PC-3 (cell line): Measurements from ENCODE around the gene ASPSCR1. TPM values are rescaled to one million over a fixed set of nuclear protein-coding genes. Genes with fewer than 3 reads are reported as not detected.

ENCODE experiments used
- ATAC-seq: fragments of 200-7000 bp; cut with Tn5 transposase; 2 replicates; pipeline ENCODE4 v1.9.1; 2020; ENCODE audit warnings: mild to moderate bottlenecking, moderate library complexity
- BruUV-seq: library from RNA; stranded (reverse); fragments of 400-500 nt; replicated peaks from 2 replicates; lab custom pipeline; 2021; lab: Mats Ljungman, UMichigan
- CTCF ChIA-PET: fragments of 300-600 bp; sonication (Branson Sonifier 250); formaldehyde crosslinking; loops from one replicate; lab custom pipeline; 2022; ENCODE audit warnings: antibody characterized with exemption; lab: Charles Lee
- POLR2A ChIA-PET: fragments of 300-600 bp; sonication (Branson Sonifier 250); formaldehyde crosslinking; loops from one replicate; lab custom pipeline; 2022; ENCODE audit warnings: antibody characterized with exemption; ENCODE audit not compliant: unreplicated experiment; lab: Charles Lee
- DNase-seq: peaks from one replicate; pipeline ENCODE4 v3.0.0-alpha.2; 2015
- H2AFZ ChIP-seq: fragments of 300-600 bp; sonication (generic); 2 replicates; pipeline ENCODE4 v1.6.0; 2016; ENCODE audit warnings: antibody characterized with exemption, low read length
- H3F3A ChIP-seq: fragments of 300-600 bp; sonication (generic); one replicate; pipeline ENCODE4 v1.6.0; 2017; ENCODE audit warnings: antibody characterized with exemption, low read length, control low read depth, mild to moderate bottlenecking; ENCODE audit not compliant: unreplicated experiment
- H3K27ac ChIP-seq: fragments of 300-600 bp; sonication (generic); 2 replicates; pipeline ENCODE4 v1.5.1; 2016; ENCODE audit warnings: mild to moderate bottlenecking, low read length
- H3K27me3 ChIP-seq: fragments of 300-600 bp; sonication (generic); 2 replicates; pipeline ENCODE4 v1.6.1; 2016; ENCODE audit warnings: low read length, mixed read lengths
- H3K36me3 ChIP-seq: fragments of 300-600 bp; sonication (generic); 2 replicates; pipeline ENCODE4 v1.6.1; 2016; ENCODE audit warnings: low read depth, mixed run types, low read length, mixed read lengths
- H3K4me1 ChIP-seq: fragments of 300-600 bp; sonication (generic); 2 replicates; pipeline ENCODE4 v1.5.1; 2016; ENCODE audit warnings: low read length; ENCODE audit not compliant: insufficient read depth
- H3K4me2 ChIP-seq: fragments of 300-600 bp; sonication (generic); 2 replicates; pipeline ENCODE4 v1.6.0; 2016; ENCODE audit warnings: low read length
- H3K4me3 ChIP-seq: fragments of 300-600 bp; sonication (generic); 2 replicates; pipeline ENCODE4 v1.5.1; 2016; ENCODE audit warnings: mild to moderate bottlenecking, low read length, mixed read lengths
- H3K79me2 ChIP-seq: fragments of 300-600 bp; sonication (generic); 2 replicates; pipeline ENCODE4 v1.6.1; 2017; ENCODE audit warnings: low read length, mixed read lengths
- H3K9ac ChIP-seq: fragments of 300-600 bp; sonication (generic); 2 replicates; pipeline ENCODE4 v1.6.0; 2016; ENCODE audit warnings: mild to moderate bottlenecking, low read length
- H3K9me2 ChIP-seq: fragments of 300-600 bp; sonication (generic); replicated peaks from 2 replicates; pipeline ENCODE4 v1.6.1; 2016; ENCODE audit warnings: mixed run types, low read length, mixed read lengths
- H3K9me3 ChIP-seq: fragments of 300-600 bp; sonication (generic); 2 replicates; pipeline ENCODE4 v1.6.1; 2016; ENCODE audit warnings: low read length, mixed read lengths
- H4K20me1 ChIP-seq: fragments of 300-600 bp; sonication (generic); 2 replicates; pipeline ENCODE4 v1.6.1; 2016; ENCODE audit warnings: low read length, mixed read lengths
- EZH2 ChIP-seq: fragments of 300-600 bp; sonication (generic); IDR thresholded peaks from one replicate; pipeline ENCODE4 v1.6.1; 2017; ENCODE audit warnings: antibody characterized with exemption, mild to moderate bottlenecking, low read length; ENCODE audit not compliant: unreplicated experiment
- EZH2phosphoT487 ChIP-seq: fragments of 300-600 bp; sonication (generic); IDR thresholded peaks from 2 replicates; pipeline ENCODE4 v1.6.1; 2018; ENCODE audit warnings: mild to moderate bottlenecking, antibody characterized with exemption, low read length, borderline replicate concordance
- intact Hi-C: fragments of 100-400 bp; cut with micrococcal nuclease; formaldehyde crosslinking; loops from 2 replicates; pipeline ENCODE4 v1.9.0; 2023
- total RNA-seq: library from RNA; depleted of rRNA; stranded (reverse); fragments of >200 nt; gene quantifications from 2 replicates; pipeline ENCODE4 v1.2.3, GENCODE V29; 2014; rRNA removed
- TF ChIP-seq, protein P1 (sequence below): fragments of 300-600 bp; sonication (generic); conservative IDR thresholded peaks from 2 replicates; pipeline ENCODE4 v1.5.1; 2017; ENCODE audit warnings: antibody characterized with exemption, low read depth, mild to moderate bottlenecking, low read length

The ASPSCR1 gene
- total RNA-seq, 1 experiment from 2014 or later = 31.5 TPM

DNA sequence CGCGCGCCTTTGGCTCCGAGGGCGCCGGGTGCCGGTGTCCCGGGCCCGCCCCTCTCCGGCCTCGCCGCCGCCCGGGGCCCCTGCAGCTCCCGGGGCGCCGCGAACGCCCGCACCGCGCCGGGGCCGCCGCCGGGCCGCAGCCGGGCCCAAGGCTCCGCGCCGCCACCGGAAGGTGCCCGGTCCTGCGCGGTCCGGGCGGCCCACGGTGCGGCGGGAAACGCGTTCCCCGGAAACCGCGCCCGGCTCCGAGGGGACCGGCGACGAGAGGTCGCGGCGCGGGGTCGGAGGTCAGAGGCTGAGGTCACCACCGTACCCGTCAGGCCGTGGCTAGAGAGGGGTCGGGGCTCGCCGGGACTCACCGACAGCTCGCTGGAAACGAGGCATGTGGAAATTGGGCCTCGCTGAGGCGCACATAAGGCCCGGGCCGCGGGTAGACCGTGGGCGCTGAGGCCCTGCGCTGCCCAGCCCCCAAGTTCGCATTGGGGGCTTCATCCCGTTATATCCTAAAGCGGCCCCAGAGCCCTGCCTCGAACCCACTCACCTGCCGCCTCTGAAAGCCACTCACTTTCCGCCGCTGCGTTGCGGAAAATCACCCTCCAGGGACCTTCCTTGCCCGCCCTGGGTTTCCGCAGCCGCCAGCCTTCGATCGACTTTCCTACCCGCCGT, 88.3 kb downstream of the ASPSCR1 start, which contains the start of gene DUS1L:
TSS of gene DUS1L (minus strand) at position 167 of the 666 bp plus-strand sequence. CDS start 745 bp downstream, outside the sequence.
- BruUV-seq = TSS peak; percentile 82
- ChIA-PET CTCF (interaction anchor here (0.5 to 1.1 kb wide), 2 partner anchors 15 to 28 kb away, joined by 3 read pairs; partner anchors contain the start of gene DCXR), POLR2A (interaction anchor here (0.7 kb wide), 1 partner anchor 28 kb away, joined by 4 read pairs; the partner anchor contains the start of gene DCXR)

More for the DNA sequence above, 88.3 kb downstream of the ASPSCR1 start, which contains the start of gene DUS1L:
- Histone ChIP-seq H3K27me3 (no peaks in the 10 kb centered on the region), H2AFZ (peak within 1 kb of the TSS; percentile 96), H3F3A (no peaks in the 10 kb centered on the region), H3K9me3 (no peaks in the 10 kb centered on the region), H3K4me1 (peaks cover 17% of the 10 kb centered on the region), H3K79me2 (peaks cover 29% of the 10 kb centered on the region), H3K36me3 (peaks cover 17% of the 10 kb centered on the region), H4K20me1 (no peaks in the 10 kb centered on the region), H3K4me2 (peak within 1 kb of the TSS; percentile 99), H3K27ac (peak within 1 kb of the TSS; percentile 20), H3K9me2 (no peaks in the 10 kb centered on the region), H3K4me3 (peak within 1 kb of the TSS; percentile 94), H3K9ac (peak within 1 kb of the TSS; percentile 99)
- peak; percentile 66 for ATAC-seq
- TF ChIP-seq EZH2phosphoT487 (no peak), EZH2 (no peak)
- TF ChIP-seq, protein P1, sequence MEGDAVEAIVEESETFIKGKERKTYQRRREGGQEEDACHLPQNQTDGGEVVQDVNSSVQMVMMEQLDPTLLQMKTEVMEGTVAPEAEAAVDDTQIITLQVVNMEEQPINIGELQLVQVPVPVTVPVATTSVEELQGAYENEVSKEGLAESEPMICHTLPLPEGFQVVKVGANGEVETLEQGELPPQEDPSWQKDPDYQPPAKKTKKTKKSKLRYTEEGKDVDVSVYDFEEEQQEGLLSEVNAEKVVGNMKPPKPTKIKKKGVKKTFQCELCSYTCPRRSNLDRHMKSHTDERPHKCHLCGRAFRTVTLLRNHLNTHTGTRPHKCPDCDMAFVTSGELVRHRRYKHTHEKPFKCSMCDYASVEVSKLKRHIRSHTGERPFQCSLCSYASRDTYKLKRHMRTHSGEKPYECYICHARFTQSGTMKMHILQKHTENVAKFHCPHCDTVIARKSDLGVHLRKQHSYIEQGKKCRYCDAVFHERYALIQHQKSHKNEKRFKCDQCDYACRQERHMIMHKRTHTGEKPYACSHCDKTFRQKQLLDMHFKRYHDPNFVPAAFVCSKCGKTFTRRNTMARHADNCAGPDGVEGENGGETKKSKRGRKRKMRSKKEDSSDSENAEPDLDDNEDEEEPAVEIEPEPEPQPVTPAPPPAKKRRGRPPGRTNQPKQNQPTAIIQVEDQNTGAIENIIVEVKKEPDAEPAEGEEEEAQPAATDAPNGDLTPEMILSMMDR = no peak
- DNase-seq = peak; percentile 51
- intact Hi-C loops = no loop called here

Other genes with a start within 250 kb of the ASPSCR1 start
- gene GCGR, start 173.5 kb upstream of the ASPSCR1 start, total RNA-seq = 0.11 TPM in 1 of 2 replicates, not detected in the other
- 73.4 and 90.9 TPM in 2 replicates for gene MCRIP1, start 144.3 kb upstream of the ASPSCR1 start, total RNA-seq
- gene PPP1R27, start 142.6 kb upstream of the ASPSCR1 start, total RNA-seq = not detected in 2 replicates
- 969 and 1,089 TPM in 2 replicates for gene P4HB, start 117.1 kb upstream of the ASPSCR1 start, total RNA-seq
- gene ARHGDIA, start 106.3 kb upstream of the ASPSCR1 start, total RNA-seq = 201 and 261 TPM in 2 replicates
- gene ALYREF, start 86.0 kb upstream of the ASPSCR1 start, total RNA-seq = 496 and 633 TPM in 2 replicates
- gene ANAPC11, start 85.9 kb upstream of the ASPSCR1 start, total RNA-seq = 243 and 268 TPM in 2 replicates
- gene NPB, start 75.4 kb upstream of the ASPSCR1 start, total RNA-seq = 0.07 and 0.17 TPM in 2 replicates
- gene PCYT2, start 66.2 kb upstream of the ASPSCR1 start, total RNA-seq = 33.3 and 42.7 TPM in 2 replicates
- 51.6 and 70.8 TPM in 2 replicates for gene SIRT7, start 59.5 kb upstream of the ASPSCR1 start, total RNA-seq
- 22.9 and 37.5 TPM in 2 replicates for gene MAFG, start 49.9 kb upstream of the ASPSCR1 start, total RNA-seq
- gene PYCR1, start 40.3 kb upstream of the ASPSCR1 start, total RNA-seq = 144 and 169 TPM in 2 replicates
- not detected in 2 replicates for gene MYADML2, start 30.4 kb upstream of the ASPSCR1 start, total RNA-seq
- 0.75 TPM in 1 of 2 replicates, not detected in the other for gene NOTUM, start 16.4 kb upstream of the ASPSCR1 start, total RNA-seq
- 344 and 390 TPM in 2 replicates for gene CENPX, start 45.2 kb downstream of the ASPSCR1 start, total RNA-seq
- 71.5 and 90.0 TPM in 2 replicates for gene LRRC45, start 45.7 kb downstream of the ASPSCR1 start, total RNA-seq
- gene RAC3, start 54.0 kb downstream of the ASPSCR1 start, total RNA-seq = 46.8 and 52.2 TPM in 2 replicates
- 135 and 142 TPM in 2 replicates for gene DCXR, start 60.1 kb downstream of the ASPSCR1 start, total RNA-seq
- 46.7 and 46.8 TPM in 2 replicates for gene RFNG, start 74.2 kb downstream of the ASPSCR1 start, total RNA-seq
- 240 and 287 TPM in 2 replicates for gene GPS1, start 74.3 kb downstream of the ASPSCR1 start, total RNA-seq
- gene DUS1L, start 88.2 kb downstream of the ASPSCR1 start, total RNA-seq = 205 and 262 TPM in 2 replicates
- 269 and 364 TPM in 2 replicates for gene FASN, start 120.6 kb downstream of the ASPSCR1 start, total RNA-seq
- 35.0 and 36.6 TPM in 2 replicates for gene CCDC57, start 235.2 kb downstream of the ASPSCR1 start, total RNA-seq